SIG-M5 (cell line): ENCODE measurements around the gene PITX3.

Experiments used
- DNase-seq: peaks from one replicate; lab custom pipeline; 2025; lab: John Stamatoyannopoulos, UW

The PITX3 gene

DNA sequence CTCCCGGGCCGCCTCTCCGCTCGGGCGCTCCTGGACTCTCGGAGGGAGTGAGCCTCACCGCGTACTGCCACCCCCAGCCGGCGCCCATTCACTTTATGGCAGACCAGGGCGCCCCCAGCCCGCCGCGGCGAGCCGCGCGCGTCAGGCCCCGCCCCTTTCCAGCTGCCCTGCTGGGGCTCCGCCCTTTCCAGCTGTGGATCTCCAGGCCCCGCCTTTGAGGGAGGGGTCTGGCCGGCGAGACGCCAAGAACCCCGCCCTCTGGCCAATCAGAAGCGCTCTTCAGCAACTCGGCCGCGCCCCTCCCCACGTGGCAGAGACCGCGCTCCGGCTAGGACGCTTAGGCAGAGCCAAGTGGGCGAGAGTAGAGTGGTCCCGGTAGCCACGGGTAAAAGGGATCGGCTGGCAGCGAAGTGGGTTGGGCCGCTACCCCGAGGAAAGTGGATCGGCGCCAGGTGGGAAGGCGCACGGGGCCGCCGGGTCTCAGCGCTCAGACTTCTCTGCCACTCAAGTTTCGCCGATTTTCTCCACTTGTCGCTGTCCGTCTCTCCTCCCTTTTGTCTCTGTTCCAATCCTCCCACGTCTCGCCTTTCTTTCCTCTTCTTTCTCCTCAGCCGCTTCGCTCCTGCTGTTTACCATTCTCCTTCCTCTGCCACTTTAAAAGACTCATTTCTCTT lies at the start of gene PITX3:
Gene PITX3 (minus strand): TSS at position 69 of the 674 bp plus-strand sequence. CDS start 9,432 bp downstream, outside the sequence.
- DNase-seq = no peak

DNA sequence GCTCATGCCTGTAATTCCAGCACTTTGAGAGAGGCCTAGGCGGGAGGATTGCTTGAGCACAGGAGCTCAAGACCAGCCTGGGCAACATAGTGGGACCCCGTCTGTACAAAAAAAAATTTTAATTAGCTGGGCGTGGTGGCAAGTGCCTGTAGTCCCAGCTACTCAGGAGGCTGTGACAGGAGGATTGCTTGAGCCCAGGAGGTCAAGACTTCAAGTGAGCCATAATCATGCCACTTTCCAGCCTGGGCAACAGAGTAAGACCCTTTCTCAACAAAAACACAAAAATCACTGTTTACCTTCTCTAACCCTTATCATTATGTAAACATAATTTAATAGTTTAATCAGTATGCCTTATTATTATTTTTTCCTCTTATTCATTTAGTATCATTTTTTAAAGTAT lies 48.5 kb upstream of the PITX3 start:
- no peak for DNase-seq

DNA sequence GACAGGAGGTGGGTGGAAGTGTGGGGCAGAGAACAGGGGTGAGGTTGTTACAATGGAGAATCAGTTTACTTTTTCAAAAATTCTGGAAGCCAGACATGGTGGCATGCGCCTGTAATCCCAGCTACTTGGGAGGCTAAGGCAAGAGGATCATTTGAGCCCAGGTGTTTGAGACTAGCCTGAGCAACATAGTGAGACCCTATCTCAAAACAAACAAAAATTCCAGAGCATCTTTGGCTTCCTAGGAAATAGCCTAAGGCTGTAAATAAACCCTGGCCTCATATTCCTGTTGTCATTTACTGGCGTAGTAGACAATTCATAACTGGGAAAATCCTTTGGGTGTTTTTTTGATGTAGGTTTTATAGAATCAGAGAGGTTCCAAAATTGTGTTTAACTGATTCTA lies 48.0 kb upstream of the PITX3 start:
- DNase-seq = no peak

DNA sequence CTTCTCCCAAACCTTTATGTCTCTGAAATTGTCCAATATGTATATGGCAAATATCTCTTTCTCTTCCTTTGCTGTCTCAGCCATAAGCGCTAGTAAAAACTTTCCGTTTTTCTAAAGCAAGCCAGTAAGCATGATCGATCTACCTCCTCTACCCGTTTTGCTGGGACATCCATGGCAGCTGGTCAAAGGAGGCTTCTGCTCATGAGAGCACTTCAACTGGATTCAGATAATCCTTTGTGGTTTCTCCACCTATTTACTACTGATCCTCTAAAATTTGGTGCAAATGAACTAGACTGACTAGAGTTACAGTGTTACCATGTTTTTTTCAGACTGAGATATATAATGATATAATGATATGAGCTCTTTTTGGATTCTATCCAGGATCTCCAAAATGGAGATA lies 46.7 kb upstream of the PITX3 start:
- no peak for DNase-seq

DNA sequence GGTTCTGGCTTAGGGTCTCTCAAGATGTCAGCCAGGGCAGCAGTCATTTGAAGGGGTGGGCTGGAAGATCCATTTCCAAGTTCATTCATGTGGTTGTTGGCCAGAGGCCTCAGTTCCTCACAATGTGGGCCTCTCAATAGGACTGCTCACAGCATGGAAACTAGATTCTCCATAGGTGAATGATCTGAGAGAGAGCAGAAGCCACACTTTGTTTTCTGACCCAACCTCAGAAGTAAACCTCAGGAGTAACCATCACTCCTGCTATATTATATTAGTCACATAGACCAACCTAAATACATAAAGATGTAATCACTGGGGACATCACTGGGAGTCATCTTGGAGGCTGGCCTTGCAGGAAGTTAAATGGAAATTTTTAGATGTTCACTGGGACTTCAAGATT lies 46.2 kb upstream of the PITX3 start:
- no peak for DNase-seq

DNA sequence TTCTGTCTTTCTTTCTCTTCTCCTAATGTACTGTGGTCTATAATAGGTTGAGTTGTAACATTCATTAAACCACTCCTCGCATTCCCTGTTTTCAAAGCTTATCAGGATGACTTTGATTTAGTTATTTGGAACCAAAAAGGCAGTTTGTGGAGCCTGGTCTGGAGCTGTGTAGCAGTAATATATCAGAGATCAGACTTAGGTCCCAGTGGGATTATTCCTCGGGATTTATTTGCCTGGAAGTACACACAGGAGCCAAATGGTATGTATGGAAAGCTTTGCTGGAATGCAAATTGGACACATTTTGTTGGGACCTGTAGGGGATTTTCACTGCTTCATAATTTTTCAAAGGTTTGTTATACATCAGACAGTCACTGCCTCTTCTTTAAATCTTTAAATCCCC lies 44.9 kb upstream of the PITX3 start:
- DNase-seq = no peak

DNA sequence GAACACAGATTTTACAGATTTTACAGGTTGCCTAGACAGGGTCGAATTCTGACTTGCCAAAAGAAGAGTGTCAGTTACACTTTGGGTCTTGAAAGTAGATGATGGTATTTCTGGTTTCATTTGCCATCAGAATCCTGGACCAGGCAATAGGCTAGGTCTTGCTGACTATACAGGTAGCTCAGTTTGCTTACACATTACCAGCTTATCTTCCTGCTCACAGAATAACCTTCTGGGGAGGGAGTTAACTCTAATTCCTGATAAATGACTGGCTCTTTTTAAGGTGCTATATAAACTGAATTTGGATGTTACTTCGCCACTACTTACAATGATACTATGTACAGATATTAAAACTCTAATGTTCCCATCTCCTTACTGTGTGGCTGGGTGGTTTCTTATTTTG lies 43.8 kb upstream of the PITX3 start:
- no peak for DNase-seq

DNA sequence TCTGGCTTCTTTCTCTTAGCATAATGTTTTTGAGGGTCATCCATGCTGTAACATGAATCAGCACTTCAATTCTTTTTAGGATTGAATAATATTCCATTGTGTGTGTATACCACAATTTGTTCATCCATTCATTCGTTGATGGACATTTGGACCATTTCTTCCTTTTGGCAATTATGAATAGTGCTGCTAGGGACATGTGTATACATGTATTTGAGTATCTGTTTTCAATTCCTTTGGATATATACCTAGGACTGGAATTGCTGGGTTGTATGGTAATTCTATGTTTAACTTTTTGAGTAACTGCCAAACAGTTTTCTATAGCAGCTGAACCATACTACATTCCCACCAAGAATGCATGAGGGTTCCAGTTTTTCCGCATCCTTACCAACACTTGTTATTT lies 43.2 kb upstream of the PITX3 start:
- DNase-seq = no peak

DNA sequence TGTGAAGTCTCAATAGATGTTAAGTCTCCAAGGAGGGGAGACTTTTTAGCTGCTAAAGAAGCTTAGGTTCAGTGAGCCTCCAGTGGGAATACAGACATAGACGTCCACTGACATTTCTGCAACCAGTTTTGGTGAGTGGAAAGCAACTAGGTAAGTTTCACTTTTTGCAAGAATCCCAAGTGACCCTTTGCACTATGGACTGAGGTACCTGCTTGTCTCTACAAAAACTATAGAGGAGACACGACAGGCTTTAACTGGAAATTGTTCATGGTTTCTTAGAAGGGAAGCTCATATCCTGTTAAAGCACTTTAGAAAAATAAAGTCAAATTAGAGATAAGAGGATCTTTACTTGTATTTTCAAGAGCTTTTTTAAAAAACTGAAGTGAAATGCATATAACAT lies 42.6 kb upstream of the PITX3 start:
- DNase-seq = no peak

DNA sequence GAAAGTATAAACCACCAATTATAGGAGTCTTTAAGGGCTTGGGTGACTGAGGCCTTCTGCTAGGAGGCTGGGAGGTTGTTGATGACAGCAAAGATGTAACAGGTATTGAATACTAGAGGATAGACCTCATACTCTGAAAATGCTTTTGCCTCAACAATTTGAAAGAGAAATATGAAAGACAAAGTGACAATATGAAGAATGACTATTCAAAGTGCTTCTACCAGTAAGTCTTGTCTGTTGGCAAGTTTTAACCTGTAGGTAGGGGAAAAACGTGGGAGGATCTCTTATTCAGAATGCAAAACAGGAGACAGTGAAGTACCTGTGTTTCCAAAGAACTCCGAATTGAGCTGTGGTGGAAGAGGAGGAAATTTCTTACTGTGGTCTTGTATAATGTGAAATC lies 42.2 kb upstream of the PITX3 start:
- DNase-seq = no peak

DNA sequence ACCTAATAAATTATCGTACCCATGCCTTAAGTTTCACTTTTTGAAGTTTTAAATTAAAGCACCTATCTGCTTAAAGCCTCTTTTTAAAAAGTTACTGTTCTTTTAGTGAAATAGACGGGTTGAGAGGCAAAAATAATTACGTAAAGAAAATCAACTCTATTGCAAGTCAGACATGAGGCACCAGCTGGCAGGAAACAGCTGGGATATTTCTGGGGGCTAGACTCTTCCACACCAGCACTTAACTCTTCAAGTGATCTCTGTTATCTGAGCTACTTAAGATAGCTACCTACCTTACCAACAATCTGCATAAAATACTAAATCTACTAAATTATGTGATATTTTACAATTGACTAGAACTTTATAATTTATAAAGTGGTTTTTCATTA lies 39.8 kb upstream of the PITX3 start:
- DNase-seq = no peak

DNA sequence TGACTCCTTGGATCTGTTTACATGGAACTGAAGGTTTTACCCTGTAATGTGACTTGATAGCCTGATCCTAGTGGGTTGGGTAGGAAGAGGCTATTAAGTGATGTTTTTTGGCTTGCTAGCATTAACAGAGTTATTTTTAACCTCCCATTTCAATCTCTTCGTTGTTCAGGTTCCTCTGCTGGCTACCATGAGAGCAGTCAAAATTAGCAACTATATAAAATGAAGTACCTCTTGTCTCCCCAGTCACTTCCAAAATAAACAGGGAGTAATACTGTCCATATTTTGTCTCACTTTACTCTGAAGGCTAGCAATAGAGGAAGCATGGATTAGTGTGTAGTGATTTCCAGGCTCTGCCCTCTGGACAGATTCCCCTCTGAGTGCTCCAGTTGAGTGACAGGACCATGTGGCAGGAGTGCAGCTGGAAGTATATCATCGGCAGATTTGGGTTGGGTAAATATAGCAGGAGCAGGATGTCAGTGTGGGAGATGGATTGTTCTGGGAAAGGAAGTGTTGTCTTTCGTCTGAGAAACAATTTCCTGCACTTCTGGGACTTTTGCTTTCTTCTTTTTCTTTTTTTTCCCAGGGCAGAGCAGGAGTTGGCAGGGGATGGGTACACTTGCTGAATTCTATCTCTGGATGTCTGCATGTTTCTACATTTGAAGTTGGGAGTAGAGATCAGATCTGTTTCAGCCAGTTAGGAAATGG lies 39.2 kb upstream of the PITX3 start:
- DNase-seq = no peak

DNA sequence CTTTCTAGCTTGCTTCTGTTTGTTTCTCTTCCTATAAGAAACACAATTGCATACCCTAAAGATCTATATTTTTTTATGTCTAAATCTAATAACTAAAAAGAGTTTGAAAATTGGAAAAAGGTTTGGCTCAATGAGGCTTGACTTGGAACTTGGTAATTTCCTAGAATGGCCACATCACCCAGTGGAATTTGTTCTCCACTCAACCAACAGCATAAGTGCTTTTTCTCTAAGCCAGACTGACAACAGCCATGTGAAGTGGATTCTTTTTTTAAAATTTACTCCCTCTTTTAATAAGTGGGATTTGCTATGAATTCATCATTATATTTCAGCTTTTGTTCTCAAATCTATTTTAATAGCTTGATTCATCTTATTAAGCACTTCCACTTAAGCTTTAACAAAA lies 37.8 kb upstream of the PITX3 start:
- no peak for DNase-seq

DNA sequence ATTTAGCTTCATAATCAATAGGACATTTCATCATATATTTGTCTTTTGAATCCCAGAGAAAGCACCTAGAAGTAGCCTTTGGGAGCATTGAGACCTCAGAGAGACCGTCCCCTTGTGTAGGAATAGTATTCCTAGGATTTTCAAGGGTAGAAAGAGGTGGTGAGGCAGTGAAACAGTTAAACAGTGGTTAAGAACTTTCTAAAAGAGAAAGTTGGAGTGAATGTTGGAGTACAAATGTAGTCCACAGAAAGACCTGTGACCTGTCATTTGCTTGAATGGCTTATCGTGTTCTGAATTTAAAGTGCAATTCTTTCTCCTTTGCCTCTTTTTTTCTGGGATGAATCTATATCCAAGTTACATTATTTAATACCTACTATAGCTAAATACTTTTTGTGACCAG lies 34.0 kb upstream of the PITX3 start:
- DNase-seq = no peak

DNA sequence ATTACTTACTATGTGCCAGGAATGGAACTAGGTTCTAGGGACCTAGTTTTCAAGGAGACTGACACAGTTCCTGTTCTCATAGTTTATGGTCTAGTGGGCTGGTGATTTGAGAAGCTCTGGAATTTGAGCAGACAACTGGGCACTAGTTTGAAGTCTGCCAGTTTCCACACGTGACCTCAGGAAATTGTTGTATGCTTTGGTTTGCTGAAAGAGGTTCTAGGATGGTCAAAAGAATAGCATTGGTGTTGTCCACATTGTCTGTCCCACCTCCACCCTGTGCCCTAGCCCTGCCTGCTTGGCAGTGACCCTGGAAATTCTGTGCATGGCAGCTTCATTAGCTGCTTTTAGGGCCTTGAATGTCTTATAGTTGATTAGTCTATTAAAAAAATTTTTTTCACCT lies 32.8 kb upstream of the PITX3 start:
- DNase-seq = no peak

DNA sequence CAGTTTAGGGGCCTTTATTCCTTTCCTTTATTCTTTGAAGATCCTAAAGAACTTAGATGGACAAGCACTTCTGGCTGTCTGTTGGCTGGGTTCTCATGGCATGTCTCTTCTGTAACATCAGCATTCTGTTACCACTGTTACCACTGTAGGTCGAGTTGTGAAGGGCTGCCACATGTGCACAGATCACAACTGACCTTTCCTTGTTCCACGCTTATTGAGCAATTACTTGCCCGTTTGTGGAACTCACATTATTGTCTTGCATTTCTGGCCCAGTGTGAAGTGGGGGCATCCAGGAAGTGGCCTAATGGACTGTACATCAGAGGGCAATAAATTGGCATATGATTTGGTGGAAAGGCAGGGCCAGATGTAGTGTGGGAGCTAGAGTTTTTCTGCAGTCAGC lies 27.7 kb upstream of the PITX3 start:
- DNase-seq = no peak

DNA sequence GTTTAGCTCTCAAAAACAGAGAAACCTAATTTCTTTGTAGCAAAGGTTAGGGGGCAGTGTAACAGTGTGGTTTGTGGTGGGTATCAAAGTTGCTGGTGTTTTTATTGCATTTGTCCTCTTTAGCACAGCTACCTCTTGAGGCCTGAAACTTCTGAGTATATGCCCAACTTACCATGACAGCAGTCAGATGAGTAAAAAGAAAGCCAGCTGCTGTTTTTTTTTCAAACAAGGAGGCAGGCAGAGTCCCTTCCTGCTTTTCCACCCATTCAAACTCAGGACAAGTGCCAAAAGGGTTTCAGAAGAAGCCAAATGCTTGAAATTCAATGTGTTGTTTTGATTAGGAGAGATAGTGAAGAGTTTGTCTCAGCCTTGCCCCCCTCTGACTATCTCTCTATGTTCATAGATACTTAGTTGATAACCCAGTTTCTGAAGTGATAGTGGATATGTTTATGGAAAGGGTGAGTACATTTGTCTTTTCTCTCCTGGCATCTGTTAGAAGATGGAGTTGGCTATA lies 27.1 kb upstream of the PITX3 start:
- DNase-seq = no peak

DNA sequence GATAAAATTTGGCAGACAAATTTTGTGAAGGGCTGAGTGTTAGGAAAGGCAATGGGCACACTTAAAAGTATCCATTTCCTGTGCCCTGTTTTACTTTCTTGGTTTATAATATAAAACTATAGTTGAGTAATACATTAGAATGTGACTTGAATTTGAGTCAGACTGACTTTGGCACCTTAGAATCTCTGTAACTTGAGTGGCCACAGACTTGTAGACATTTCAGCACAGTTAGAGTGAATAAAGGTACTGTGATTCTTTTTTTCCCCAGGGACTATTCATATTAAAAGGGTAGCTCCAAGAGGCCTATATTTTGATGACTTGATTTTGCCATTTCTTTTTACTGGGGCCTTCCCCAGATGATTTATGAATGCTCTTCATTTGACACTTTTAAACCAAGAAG lies 26.4 kb upstream of the PITX3 start:
- no peak for DNase-seq

DNA sequence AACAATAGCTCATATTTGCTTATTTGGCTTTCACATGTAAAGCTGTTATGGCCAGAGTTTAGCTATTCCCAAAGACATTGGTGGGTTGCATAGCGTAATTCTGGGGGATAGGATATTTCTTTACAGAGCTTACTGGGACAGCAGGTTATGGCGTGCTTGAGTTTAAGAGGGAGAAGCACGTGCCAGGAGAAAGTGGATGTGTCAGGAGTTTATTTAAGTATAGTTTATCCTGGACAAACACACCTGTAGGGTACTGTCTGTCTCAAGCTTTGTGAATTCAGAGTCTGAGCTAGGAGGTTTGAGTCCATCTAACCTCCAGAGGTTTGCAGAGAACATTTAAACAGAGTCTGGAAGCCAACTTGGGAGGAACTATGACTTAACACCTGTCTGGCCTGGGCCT lies 25.4 kb upstream of the PITX3 start:
- DNase-seq = no peak

DNA sequence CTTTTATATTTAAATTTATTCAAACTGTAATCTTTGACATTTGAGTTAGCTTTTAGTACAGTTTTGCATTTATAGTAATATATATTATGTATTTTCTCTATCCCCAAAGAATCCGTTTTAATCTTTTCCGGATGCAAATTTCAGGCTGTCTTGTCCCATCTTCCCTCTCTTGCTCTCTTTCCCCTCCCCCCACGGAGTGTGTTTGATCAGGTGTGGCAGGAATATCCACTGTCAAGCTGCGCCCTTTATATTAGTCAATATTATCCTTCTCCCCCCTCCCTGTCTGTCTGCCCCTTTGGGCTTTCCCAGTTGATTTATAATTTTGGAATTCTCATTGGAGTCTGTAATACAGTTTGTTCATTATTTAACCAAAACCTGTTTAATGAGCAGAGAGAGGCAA lies 23.1 kb upstream of the PITX3 start:
- DNase-seq = no peak

DNA sequence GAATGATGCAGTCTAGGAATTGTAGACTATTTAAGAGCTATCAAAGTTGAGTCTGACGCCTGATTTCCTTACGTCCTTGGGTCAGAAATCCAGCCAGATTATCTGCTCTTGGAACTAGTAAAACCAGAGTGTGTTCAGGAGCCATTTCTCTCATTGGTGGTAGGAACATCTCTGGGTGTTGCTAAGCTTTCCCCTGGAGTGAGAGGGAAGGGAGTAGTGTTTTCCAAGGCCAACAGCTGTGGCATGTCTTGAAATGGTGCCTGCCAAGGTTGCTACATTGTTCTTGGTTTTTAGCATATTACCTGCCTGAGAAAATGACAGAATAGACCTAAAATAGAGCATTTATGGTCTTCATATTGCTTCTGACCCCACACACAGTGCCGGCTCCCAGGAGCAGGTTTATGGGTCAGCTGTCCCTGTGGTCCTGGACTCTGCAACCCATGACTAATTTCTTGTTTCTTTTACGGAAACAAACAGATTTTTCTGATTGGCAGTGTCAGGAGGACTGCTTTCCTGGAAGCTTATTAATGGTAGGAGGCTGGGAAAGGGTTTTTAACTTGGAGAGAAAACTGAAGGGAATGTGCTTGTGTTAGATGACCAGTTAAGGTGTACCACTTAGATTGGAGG lies 21.5 kb upstream of the PITX3 start:
- no peak for DNase-seq

DNA sequence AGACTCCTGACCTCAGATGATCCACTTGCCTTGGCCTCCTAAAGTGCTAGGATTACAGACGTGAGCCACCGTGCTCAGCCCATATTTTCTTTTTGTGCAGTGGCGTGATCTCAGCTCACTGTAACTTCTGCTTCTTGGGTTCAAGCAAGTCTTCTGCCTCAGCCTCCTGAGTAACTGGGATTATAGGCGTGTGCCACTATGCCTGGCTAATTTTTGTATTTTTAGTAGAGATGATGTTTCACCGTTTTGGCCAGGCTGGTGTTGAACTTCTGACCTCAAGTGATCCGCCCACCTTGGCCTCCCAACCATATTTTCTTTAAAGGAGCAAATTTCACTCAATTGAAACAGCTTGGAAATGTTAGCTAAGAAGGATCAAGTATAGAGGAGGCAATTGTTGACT lies 20.5 kb upstream of the PITX3 start:
- no peak for DNase-seq

DNA sequence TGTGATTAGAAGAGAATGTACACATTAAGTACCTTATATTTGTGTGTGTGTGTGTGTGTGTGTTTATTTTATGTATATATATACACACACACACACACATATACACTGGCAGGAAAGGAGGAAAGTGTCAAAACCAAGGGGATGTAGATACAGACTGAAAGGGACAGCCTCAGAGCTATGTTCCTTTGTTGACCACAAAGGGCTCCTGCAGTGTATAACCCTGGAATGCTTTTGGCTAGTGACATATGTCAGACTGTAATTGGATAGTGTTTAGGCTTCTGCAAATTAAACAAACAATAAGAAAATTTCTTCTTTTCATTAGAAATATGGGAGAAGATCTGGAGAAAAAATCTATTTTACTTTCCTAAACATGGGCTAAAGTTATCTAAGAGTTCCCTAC lies 19.9 kb upstream of the PITX3 start:
- no peak for DNase-seq
